Endometrial microvascular endothelial cells (primary cell): ENCODE data around the gene ORAI3. TPM values are rescaled to one million over a fixed set of nuclear protein-coding genes. Genes with fewer than 3 reads are reported as not detected.

ENCODE experiments used
- in situ Hi-C: cut with HindIII; loops from 2 replicates; pipeline ENCODE4 v1.10.0; 2017; ENCODE audit warnings: low sequenced_read_pairs, low pct_unique_long_range_greater_than_20kb; ENCODE audit errors: inconsistent ontology term
- total RNA-seq: library from RNA; depleted of rRNA; stranded (reverse); fragments of >200 nt; gene quantifications from one replicate; pipeline ENCODE4 v1.2.3, GENCODE V29; 2015; ENCODE audit errors: inconsistent ontology term

Gene ORAI3
- total RNA-seq: 13.4 TPM

DNA sequence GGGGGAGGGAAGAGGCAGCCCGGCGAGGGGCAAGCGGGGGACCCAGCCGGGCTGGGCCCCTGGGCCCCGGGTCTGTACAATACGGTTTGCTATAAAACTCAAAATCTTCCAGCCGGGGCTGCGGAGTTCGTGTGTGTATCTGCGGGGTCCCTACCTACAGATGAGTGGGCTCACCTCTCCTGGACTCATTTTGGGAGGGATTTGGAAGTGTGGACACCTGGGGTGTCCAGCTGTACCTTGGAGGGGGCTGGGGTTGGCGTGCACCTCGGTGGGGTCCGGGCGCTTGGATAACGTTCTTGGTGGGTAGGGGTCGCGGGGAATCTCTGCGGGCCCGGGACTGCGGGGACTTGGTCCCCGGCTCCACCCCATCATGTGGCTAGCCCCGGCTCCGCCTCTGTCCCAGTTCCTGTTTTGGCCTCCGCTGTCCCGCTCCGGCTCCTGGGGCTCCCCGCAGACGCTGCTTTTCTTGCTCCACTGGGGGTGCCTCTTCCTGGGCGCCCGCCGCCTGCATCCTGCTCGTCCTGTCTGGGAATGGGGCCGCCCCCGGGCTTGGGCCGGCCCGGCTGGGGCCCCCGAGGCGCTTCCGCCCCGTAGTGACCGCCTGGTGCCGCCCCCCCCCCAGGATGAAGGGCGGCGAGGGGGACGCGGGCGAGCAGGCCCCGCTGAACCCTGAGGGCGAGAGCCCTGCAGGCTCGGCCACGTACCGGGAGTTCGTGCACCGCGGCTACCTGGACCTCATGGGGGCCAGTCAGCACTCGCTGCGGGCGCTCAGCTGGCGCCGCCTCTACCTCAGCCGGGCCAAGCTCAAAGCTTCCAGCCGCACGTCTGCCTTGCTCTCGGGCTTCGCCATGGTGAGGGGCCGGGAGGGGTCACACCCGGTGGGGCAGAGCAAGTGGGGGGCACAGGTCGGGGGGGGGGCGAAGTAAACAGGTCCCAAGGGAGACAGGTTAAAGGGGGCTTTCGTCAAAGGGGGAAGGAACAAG, at the start of gene ORAI3:
TSS of gene ORAI3 (plus strand) at position 402 of the 983 bp plus-strand sequence. CDS start at position 624, 222 bp downstream.
- in situ Hi-C loops: no loop called here

DNA sequence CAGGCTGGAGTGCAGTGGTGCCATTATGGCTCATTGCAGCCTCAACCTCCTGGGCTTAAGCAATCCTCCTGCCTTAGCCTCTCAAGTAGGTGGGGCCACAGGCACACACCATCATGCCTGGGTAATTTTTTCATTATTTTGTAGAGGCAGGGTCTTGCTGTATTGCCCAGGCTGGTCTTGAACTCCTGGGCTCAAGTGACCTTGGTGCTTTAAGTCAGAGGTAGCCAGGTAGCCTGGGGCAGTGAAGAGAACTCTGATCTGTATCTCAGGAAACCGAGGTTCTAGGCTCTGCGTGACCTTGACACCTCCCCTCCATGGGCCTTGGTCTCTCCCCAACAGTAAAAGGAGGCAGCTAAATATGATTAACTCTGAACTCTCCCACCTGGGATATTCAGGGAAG, 49.1 kb upstream of the ORAI3 start:
- in situ Hi-C loops: no loop called here

DNA sequence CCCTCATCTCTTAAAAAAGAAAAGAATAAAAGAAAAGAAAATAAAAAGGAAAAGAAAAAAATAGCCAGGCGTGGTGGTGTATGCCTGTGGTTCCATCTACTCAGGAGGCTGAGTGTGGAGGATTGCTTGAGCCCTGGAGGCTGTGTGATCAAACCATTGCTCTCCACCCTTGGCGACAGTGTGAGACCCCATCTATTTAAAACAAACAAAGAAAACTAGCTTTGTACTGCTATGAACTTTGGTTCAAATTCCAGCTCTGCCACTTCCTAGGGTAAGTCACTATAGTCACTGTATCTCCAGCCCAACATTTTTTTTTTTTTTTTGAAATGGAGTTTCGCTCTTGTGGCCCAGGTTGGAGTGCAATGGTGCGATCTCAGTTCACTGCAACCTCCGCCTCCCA, 48.3 kb upstream of the ORAI3 start:
- in situ Hi-C loops: no loop called here

DNA sequence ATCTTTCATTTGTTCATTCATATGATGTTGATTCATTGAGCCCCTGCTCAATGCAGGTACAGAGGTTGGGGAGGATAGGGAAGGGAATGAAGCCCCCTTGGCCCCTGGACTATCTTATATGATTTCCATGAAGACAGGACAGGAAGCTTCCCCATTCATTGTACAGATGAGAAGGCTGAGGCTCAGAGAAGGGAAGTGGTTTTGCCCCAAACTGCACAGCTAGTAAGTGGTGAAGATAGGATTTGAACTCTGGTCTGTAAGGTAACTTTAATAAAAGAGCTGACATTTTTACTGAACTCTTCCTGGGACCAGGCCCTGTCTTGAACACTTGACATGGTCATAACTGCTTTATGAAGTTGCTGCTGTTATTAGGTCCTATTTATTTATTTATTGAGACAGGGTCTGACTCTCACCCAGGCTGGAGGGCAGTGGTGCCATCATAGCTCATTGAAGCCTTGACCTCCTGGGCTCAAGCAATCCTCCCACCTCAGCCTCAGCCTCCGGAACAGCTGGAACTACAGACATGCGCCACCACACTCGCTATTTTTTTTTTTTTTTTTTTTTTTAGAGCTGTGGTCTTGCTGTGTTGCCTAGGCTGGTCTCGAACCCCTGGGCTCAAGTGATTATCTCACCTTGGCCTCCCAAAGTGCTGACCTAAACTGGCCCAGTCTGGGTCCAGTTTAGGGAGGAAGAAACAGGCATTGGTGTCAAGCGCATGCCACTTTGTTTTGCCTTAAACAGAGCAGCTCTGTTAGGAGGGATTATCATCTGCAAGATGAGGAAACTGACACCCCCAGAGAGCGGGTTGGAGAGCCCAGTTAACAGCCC, 47.5 kb upstream of the ORAI3 start:
- in situ Hi-C loops: no loop called here

DNA sequence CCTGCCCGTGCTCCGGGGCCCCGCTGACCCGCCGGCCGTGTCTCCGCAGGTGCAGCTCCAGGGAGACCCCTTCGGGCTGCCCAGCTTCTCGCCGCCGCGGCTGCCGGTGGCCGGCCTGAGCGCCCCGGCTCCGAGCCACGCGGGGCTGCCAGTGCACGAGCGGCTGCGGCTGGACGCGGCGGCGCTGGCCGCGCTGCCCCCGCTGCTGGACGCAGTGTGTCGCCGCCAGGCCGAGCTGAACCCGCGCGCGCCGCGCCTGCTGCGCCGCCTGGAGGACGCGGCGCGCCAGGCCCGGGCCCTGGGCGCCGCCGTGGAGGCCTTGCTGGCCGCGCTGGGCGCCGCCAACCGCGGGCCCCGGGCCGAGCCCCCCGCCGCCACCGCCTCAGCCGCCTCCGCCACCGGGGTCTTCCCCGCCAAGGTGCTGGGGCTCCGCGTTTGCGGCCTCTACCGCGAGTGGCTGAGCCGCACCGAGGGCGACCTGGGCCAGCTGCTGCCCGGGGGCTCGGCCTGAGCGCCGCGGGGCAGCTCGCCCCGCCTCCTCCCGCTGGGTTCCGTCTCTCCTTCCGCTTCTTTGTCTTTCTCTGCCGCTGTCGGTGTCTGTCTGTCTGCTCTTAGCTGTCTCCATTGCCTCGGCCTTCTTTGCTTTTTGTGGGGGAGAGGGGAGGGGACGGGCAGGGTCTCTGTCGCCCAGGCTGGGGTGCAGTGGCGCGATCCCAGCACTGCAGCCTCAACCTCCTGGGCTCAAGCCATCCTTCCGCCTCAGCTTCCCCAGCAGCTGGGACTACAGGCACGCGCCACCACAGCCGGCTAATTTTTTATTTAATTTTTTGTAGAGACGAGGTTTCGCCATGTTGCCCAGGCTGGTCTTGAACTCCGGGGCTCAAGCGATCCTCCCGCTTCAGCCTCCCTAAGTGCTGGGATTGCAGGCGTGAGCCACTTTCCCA, 46.6 kb upstream of the ORAI3 start:
- in situ Hi-C loops: no loop called here

DNA sequence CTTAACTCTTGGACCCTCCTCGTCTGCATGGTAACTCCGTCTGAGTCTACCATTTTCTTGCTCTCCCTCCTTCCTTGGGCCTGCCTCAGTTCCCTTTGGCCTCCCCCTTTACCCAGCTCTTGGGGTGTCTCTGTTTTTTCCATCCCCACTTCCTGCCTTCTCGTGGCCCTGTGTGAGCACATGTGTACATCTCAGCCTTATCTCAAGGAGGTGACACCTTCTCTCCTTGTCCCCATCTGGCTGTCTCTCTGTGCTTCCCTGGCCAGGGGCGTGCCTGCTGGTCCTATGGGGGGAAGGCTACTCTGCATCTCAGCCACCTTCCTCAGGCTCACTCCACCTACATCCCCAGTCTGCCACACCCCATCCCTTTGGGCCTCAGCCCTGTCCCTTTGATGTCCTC, 45.9 kb upstream of the ORAI3 start:
- in situ Hi-C loops: no loop called here

DNA sequence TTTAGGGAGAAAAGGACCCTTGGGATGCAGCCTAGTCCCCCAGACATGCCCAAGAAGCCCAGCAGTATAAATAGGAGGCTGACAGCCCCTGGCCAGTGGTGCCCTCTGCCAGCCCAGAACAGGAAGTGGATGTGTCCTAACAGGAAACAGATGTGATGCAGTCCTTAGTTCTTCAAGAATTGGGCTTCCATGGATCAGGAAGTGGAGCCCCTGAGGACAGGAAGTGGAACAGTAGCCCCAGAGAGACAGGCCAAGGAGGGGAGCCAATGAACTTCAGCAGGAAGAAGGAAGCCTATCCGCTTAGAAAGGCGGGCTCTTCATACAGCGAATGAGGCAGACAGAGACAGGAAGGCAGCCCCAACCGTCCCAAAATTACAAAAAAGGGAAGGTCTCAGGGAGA, 45.3 kb upstream of the ORAI3 start:
- in situ Hi-C loops: no loop called here

DNA sequence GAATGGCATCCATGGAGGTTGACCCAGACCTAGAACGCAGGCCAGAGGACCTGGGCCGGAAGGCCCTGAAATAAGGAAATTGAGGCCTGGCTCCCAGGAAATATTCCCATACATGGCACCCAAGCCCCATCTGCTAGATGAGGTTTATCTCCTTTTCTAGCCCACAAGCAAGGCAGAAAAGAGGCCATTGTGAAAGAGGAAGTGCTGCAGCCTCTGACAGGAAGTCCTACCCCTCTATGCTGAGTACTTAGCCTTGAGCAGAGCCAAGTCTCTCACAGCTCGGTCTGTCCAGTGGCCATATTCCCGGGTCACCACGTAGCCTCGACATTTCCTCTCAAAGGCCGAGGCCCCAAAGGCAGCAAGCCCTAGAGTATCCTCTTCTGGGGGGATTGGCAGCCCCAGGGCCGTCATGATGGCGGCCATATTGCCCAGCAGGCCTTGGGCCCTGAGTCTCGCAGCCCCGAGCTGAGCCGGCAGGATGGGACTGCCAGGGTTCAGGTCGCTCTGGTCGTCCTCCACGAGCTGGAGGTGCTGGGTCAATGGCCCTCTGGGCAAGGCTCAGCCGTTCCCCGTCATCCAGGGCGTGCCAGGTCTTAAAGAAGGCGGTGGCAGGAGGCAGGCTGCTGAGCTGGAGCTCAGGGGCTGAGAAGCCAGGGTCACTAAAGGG, 44.6 kb upstream of the ORAI3 start:
- in situ Hi-C loops: no loop called here

DNA sequence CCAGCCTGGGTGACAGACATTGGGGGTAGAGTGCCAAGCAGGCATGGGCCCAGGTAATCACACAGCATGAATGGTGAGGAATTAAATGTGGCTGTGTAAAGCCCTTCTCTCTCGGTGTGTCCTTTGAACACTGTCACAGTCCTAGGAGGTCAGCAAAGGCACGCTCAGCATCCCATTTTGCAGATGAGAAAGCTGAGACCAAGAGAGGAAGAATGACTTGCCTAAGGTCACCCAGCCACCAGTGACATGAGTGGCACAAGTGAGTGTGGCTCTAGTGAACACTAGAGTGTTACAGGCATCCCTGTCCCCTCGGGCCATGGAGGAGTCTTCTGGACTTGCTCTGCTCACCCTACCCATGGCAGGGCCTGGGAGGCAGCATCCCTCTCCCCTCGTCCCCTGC, 41.8 kb upstream of the ORAI3 start:
- in situ Hi-C loops: no loop called here

DNA sequence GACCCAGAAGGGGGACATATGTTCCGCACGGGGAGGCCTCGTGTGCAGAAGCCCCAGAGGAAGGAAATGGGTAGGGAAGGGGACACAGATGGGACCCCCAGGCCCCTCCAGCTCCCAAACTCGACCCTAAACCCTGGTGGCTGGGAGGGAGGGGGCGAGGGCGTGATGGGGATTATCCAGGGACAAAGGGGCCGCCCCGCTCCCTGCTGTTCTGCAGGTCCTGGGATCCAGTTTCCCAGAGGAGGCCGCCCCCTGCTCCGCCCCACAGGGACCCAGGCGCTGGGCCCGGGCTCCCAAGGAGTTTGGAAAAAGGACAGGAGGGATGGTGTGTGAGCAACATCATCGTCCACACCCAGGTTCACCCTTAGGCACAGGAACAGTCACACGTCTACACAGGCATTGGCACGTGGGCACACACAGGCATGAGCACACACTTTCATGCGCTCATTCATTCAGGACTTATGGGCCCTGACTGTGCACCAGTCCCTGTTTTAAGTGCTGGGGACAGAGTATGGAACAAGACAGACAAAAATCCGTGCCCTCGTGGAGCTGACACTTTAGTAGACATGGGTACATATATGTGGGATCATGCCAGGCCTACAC, 38.3 kb upstream of the ORAI3 start:
- in situ Hi-C loops: no loop called here

DNA sequence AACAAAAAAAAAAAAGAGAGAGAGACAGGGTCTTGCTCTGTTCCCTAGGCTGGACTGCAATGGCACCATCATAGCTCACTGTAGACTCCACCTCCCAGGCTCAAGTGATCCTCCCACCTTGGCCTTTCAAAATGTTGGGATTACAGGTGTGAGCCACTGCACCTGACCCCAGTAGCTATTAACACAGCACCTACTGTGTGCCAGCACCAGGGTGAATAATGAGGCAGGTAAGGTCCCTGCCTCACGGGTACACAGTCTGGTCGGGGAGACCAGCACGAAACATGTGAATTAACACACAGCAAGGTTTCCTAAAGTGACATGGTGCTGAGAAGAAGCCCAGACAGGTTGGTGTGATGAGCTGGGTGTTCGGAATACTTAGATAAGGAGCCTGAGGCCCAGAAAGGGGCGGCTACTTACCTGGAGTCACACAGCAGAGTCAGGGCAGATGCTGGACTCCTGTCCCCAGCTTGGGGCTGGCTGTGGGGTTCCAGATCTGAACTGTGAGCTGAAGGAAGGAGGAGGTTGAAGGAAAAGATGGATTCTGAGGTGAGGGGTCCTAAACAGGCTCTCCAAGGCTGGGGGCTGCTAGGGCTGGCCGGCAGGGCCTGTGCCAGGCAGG, 36.0 kb upstream of the ORAI3 start:
- in situ Hi-C loops: no loop called here

DNA sequence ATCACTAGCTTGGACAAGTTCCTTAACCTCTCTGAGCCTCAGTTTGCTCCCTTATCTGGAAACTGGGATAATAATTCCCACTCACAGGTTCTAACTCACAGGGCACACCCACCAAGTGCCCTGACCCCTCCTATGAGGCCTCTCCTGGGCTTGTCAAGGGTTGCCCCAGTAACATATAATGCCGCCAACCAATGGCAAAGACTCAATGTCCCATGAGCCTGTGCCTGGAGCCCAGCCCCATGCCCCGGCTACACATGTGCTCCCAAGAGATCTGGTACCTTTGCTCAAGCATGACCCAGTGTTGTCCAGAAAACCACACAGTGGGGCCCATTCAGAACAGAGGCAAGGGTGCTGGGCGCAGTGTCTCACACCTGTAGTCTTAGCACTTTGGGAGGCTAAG, 34.0 kb upstream of the ORAI3 start:
- in situ Hi-C loops: no loop called here

DNA sequence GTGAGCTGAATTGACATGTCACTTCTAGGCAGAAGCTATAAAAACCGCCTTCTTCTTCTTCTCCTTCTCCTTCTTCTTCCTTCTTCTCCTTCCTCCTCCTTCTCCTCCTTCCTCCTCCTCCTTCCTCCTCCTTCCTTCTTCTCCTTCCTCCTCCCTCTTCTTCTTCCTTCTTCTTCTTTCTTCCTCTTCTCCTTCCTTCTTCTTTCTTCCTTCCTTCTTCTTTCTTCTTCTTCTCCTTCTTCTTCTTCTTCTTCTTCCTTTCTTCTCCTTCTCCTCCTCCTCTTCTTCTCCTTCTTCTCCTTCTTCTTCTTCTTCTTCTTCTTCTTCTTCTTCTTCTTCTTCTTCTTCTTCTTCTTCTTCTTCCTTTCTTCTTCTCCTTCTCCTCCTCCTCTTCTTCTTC, 30.3 kb upstream of the ORAI3 start:
- in situ Hi-C loops: no loop called here

DNA sequence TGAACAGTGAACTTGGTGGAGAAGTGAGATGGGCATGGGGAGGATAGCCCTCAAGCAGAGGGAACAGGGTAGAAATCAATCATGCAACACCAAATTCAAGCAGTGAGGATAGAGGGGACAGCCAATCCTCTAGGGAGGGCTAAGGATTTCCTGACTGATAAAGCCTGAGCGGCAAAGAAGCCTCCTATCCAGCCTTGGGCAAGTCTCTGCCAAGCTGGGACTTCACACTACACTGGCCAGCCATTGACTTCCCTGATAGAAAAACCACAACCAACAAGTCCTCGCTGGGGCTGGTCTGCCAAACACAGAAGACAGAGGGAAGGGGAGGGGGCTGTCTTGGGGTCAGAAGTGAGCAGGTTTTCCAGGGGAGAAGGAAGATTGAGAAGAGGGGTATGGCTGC, 28.0 kb upstream of the ORAI3 start:
- in situ Hi-C loops: no loop called here

DNA sequence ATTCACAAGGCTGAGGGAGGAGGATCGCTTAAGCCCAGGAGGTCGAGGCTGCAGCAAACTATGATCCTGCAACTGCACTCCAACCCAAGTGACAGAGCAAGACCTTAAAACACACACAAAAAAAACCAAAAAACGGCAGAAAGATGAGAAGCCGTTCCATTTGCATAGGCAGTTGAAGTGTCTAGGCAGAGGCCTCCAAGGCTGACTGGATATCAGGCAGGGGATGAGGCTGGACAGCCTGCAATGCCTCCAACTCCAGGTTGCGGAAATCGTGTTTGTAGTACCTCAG, 27.5 kb upstream of the ORAI3 start:
- in situ Hi-C loops: no loop called here

DNA sequence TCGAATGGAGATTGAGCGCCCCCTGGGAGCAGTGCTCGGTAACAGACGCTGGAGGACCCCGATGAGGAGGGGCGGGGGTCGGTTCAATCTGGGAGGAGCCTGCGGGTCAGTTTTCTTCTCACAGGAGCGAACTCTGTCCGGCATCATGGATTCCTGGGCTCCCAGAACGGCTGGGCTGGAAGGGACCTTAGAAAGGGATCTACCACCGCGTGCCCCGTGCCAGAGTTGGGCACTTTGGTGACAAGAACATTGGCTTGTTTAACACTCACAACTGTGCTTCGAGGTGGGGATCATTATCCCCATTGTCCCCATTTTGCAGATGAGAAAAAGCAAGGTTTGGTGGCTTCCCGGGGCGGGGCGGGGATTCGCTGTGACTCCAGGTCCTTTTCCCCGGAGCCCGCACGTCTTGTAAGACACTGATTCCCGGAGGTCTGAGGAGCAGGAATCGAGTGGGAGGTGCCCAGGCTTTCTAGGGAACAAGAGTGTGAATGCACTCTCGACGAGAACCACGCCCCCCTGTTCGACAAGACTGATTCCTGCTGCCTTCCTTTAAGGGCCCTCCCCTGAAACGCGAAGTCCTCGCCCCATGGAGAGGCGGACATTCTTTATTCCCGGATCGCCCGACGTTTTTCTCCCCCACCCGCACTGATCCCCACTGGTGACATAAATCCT, 27.0 kb upstream of the ORAI3 start:
- in situ Hi-C loops: no loop called here

DNA sequence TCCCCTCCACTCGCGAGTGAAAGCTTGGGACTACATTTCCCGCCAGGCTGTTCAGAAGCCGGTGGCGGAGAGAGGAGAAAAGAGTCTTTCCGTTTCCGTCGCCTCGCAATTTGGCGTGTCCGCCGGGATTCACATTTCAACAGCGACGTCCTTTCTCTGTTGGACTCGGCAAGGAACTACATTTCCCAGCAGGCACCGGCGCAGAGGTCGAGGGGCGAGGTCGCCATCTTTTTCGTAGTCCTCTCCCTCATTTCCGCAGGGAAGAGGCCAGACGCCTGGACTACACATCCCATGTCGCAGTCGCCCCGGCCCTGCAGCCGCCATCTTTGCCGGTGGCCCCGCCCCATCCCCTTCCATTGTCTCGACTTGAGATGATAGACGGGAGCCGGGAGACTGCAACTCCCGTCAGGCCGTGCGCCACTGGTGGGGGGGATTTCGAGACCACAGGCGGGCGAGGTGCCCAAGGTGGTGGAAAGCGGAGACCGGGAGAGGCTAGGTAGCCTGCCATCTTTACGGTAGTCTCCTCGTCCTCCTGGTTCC, 26.4 kb upstream of the ORAI3 start:
- in situ Hi-C loops: no loop called here
